ENCODE measurements around the gene HNF4A.

GRCh38 chr20:44442298-44443070, 87.0 kb downstream of the HNF4A start:
- TF ChIP-seq, protein P1, sequence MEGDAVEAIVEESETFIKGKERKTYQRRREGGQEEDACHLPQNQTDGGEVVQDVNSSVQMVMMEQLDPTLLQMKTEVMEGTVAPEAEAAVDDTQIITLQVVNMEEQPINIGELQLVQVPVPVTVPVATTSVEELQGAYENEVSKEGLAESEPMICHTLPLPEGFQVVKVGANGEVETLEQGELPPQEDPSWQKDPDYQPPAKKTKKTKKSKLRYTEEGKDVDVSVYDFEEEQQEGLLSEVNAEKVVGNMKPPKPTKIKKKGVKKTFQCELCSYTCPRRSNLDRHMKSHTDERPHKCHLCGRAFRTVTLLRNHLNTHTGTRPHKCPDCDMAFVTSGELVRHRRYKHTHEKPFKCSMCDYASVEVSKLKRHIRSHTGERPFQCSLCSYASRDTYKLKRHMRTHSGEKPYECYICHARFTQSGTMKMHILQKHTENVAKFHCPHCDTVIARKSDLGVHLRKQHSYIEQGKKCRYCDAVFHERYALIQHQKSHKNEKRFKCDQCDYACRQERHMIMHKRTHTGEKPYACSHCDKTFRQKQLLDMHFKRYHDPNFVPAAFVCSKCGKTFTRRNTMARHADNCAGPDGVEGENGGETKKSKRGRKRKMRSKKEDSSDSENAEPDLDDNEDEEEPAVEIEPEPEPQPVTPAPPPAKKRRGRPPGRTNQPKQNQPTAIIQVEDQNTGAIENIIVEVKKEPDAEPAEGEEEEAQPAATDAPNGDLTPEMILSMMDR (IDR thresholded peaks at IDR 0.05): no peak
- no peak for TF ChIP-seq POLR2A (IDR thresholded peaks at IDR 0.05)

Measured in thyroid gland (tissue), 4 donors.